Tibial artery (tissue), 4 donors: ENCODE measurements around the gene EHBP1L1.

Experiments used
- DNase-seq, 2 donors: peaks; one replicate each; pipeline ENCODE4 v3.0.0-alpha.2; 2019
- H3K27ac ChIP-seq, 2 donors: fragments of 200-600 bp; sonication (generic) in 1 of 2; 1 replicate in 1 of 2; 2 replicates in 1 of 2; pipeline ENCODE4 v1.5.1; 2018 to 2019; ENCODE audit warnings: mild to moderate bottlenecking in 1 of 2
- H3K27me3 ChIP-seq, 2 donors: fragments of 200-600 bp; sonication (generic) in 1 of 2; one replicate each; pipeline versions ENCODE4 v1.5.1 to v1.6.0; 2016 to 2019
- H3K36me3 ChIP-seq, 3 donors: fragments of 200-600 bp; sonication (generic) in 2 of 3; one replicate each; pipeline ENCODE4 v1.5.1; 2016 to 2019; ENCODE audit warnings: mild to moderate bottlenecking in 2 of 3
- H3K4me1 ChIP-seq, 4 donors: fragments of 200-600 bp; sonication (generic) in 2 of 4; 1 replicate in 3 of 4; 2 replicates in 1 of 4; pipeline ENCODE4 v1.5.1; 2016 to 2019
- H3K4me3 ChIP-seq, 2 donors: fragments of 200-600 bp; sonication (generic) in 1 of 2; 1 replicate in 1 of 2; 2 replicates in 1 of 2; pipeline ENCODE4 v1.5.1; 2018 to 2019; ENCODE audit warnings: mild to moderate bottlenecking in 2 of 2
- H3K9me3 ChIP-seq, 3 donors: fragments of 200-600 bp; sonication (generic) in 1 of 3; one replicate each; pipeline ENCODE4 v1.5.1; 2016 to 2019
- intact Hi-C: fragments of 100-400 bp; cut with DNase I; formaldehyde crosslinking; loops from one replicate; pipeline ENCODE4 v1.15.0; 2023; ENCODE audit warnings: low total_unique reads
- TF ChIP-seq, protein P1 (sequence below), 2 experiments: fragments of 200-600 bp in 1 of 2; fragments of 450-650 bp in 1 of 2; IDR thresholded peaks; one replicate each; pipeline ENCODE4 v1.5.1; 2017 to 2019; ENCODE audit warnings: antibody characterized with exemption in 2 of 2, mild to moderate bottlenecking in 1 of 2, moderate library complexity in 1 of 2

Gene EHBP1L1

DNA sequence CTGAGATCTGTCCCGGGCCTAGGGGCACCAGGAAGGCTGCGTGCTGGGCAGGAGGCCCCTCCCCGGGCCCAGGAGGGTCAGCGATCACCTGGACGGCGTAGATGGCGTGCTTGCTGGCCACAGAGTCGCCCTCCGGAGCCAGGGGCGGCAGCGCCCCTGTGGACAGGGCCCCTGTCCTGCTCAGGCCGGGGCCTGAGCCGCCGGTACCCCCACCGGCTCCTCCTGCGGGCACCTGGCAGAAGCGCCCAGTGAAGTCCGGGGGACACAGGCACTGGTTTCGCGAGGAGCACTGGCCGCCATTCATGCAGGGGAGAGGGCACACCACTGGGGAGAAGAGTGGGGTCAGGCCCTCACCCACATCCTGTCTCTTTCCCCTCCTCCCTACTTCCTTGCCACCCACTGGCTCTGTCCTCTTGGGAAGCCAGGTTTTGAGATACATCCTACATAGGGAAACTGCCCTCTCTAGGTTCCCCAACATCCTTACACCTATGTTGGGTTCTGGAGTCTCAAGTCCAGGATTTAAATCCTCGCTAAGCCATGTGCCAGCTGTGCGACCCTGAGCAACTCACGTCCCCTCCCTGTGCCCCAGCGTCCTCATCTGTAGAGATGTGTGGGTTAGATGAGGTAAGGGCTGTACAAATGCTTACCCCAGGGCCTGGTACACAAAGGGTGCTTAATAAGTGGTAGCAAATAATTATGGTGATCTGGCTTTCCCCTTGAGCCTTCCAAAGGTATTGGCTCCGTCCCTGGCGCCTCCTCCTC lies 21.6 kb upstream of the EHBP1L1 start:
- no peaks in the 10 kb centered on the region for H3K27me3 ChIP-seq
- H3K4me3 ChIP-seq = no peak overlapping the region
- peaks cover 0 to 45% (median 33%) of the 10 kb centered on the region in 3 donors for H3K36me3 ChIP-seq
- DNase-seq = no peak
- no peaks in the 10 kb centered on the region for H3K9me3 ChIP-seq
- intact Hi-C loops = no loop called here
- H3K27ac ChIP-seq = peak overlapping the region; percentile 96 to 98
- TF ChIP-seq, protein P1, sequence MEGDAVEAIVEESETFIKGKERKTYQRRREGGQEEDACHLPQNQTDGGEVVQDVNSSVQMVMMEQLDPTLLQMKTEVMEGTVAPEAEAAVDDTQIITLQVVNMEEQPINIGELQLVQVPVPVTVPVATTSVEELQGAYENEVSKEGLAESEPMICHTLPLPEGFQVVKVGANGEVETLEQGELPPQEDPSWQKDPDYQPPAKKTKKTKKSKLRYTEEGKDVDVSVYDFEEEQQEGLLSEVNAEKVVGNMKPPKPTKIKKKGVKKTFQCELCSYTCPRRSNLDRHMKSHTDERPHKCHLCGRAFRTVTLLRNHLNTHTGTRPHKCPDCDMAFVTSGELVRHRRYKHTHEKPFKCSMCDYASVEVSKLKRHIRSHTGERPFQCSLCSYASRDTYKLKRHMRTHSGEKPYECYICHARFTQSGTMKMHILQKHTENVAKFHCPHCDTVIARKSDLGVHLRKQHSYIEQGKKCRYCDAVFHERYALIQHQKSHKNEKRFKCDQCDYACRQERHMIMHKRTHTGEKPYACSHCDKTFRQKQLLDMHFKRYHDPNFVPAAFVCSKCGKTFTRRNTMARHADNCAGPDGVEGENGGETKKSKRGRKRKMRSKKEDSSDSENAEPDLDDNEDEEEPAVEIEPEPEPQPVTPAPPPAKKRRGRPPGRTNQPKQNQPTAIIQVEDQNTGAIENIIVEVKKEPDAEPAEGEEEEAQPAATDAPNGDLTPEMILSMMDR (IDR thresholded peaks at IDR 0.05) = no peak
- H3K4me1 ChIP-seq = peaks cover 0 to 50% (median 45%) of the 10 kb centered on the region in 4 donors

DNA sequence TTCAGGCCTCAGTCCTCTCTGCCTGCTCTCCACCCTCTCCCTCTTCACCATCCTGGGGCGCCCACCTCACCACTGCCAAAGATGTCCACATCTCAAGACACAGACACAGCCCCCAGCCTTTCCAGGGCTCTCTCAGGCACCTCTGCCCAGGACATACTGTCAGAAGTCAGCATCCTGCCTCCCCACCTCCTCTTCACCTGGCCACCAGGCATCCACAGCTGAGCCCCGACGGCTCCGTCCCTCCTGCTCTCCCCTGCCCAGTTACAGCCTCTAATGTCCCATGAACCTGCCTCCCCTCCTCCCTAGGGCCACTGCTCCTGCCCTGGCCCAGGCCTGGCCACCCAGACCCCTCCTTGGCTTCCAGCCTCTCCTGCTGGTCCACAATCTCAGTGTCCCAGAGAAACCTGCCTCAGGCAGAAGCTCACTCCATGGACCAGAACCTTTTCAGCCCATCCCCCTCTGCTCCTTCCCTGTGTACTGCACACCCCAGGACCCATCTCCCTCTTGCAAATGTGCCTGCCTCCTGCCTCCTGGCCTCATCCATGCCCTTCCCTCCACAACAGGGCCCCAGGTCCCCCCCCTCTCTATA lies 20.9 kb upstream of the EHBP1L1 start:
- no peak for DNase-seq
- H3K36me3 ChIP-seq = peaks cover 0 to 41% (median 33%) of the 10 kb centered on the region in 3 donors
- H3K27ac ChIP-seq = peak overlapping the region; percentile 96 to 98
- intact Hi-C loops = no loop called here
- H3K4me1 ChIP-seq = peaks cover 0 to 57% (median 52%) of the 10 kb centered on the region in 4 donors
- TF ChIP-seq, protein P1 (IDR thresholded peaks at IDR 0.05) = no peak
- H3K9me3 ChIP-seq = no peaks in the 10 kb centered on the region
- H3K4me3 ChIP-seq = no peak overlapping the region
- no peaks in the 10 kb centered on the region for H3K27me3 ChIP-seq

GRCh38 chr11:65555693-65556231 lies 20.1 kb upstream of the EHBP1L1 start:
- H3K27ac ChIP-seq = peak overlapping the region; percentile 96 to 98
- TF ChIP-seq, protein P1 (IDR thresholded peaks at IDR 0.05) = no peak
- H3K4me1 ChIP-seq = peaks cover 5 to 65% (median 61%) of the 10 kb centered on the region in 4 donors
- H3K27me3 ChIP-seq = no peaks in the 10 kb centered on the region
- peaks cover 0 to 34% (median 32%) of the 10 kb centered on the region in 3 donors for H3K36me3 ChIP-seq
- H3K4me3 ChIP-seq = peak overlapping the region in 1 of 2 donors; percentile 75
- no peaks in the 10 kb centered on the region for H3K9me3 ChIP-seq
- intact Hi-C loops = no loop called here
- DNase-seq = peak; percentile 71 to 86

- DNase-seq = no peak
- H3K27me3 ChIP-seq = no peaks in the 10 kb centered on the region
- intact Hi-C loops = no loop called here
- peaks cover 9 to 73% (median 66%) of the 10 kb centered on the region in 4 donors for H3K4me1 ChIP-seq
- TF ChIP-seq, protein P1 (IDR thresholded peaks at IDR 0.05) = no peak
- no peaks in the 10 kb centered on the region for H3K9me3 ChIP-seq
- peaks cover 0 to 24% (median 22%) of the 10 kb centered on the region in 3 donors for H3K36me3 ChIP-seq
- peak overlapping the region; percentile 96 to 98 for H3K27ac ChIP-seq
- peak overlapping the region; percentile 58 to 75 for H3K4me3 ChIP-seq
These were observed 19.2 kb upstream of the EHBP1L1 start for GRCh38 chr11:65556470-65557279.

DNA sequence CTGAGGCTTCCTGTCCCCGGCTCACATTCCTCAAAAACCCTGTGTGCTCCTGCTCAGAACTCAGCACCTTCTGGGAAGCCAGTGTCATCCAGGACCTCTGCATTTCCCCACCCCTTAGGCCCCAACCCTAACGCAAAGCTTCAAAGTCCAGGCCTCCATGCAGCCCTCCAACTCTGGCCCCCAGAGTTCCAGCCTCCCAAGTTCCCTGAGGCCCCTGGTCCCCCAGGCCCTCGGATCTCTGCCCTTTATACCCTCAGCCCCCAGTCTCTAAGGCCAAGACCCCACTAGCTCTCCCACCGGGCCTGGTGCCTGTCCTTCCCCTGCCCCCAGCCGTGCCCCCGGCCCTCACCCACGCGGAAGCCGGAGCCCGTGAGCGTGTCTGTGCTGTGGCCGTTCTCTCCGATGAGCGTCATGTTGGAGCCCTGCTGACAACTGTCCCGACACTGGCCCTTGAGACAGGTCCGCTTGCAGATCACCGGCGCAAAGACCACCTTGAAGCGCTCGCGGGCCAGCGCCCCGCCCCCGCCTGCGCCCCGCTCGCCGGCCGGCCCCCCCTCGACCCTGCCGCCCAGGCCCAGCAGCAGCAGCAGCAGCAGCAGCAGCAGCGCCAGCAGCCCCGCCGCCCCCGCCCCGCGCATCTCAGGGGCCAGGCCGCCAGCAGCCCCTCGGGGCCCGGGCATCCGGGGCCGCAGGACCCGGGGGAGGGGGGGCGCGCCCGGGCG lies 18.4 kb upstream of the EHBP1L1 start:
- Histone ChIP-seq H3K4me3 (peak overlapping the region; percentile 58 to 75), H3K9me3 (no peaks in the 10 kb centered on the region), H3K27ac (peak overlapping the region; percentile 96 to 98), H3K4me1 (peaks cover 9 to 73% (median 66%) of the 10 kb centered on the region in 4 donors), H3K36me3 (peaks cover 0 to 18% (median 17%) of the 10 kb centered on the region in 3 donors), H3K27me3 (no peaks in the 10 kb centered on the region)
- DNase-seq = peak in 1 of 2 donors; percentile 74
- TF ChIP-seq, protein P1 (IDR thresholded peaks at IDR 0.05) = no peak
- intact Hi-C loops = no loop called here
